Measurements from ENCODE around the gene ARHGEF7. TPM values are rescaled to one million over a fixed set of nuclear protein-coding genes. Genes with fewer than 3 reads are reported as not detected.
A peak's percentile ranks its signal among the peaks of the same experiment; 100 is the strongest.

Gene ARHGEF7
- polyA plus RNA-seq, 3 donors from 2014 or later = 7.8 to 16.4 (median 7.9) TPM

GRCh38 chr13:111117289-111117688 is 2.2 kb downstream of the ARHGEF7 start:
- Mint-ChIP-seq H3K27ac (no peak overlapping the region), H3K9me3 (peaks cover 0 to 4% (median 0%) of the 10 kb centered on the region in 6 donors), H3K4me3 (peak overlapping the region in 1 of 5 donors; percentile 2), H3K4me1 (peaks cover 15 to 19% of the 10 kb centered on the region in 2 donors), H3K27me3 (ENCODE audit: low read depth in 3 of 3) (peaks cover 15 to 32% (median 21%) of the 10 kb centered on the region in 3 donors), H3K36me3 (peaks cover 0 to 3% (median 0%) of the 10 kb centered on the region in 3 donors)
- DNase-seq = no peak

GRCh38 chr13:111117961-111118360 is 2.9 kb downstream of the ARHGEF7 start:
- peaks cover 11 to 28% (median 18%) of the 10 kb centered on the region in 3 donors for H3K27me3 Mint-ChIP-seq (ENCODE audit: low read depth in 3 of 3)
- peaks cover 15 to 19% of the 10 kb centered on the region in 2 donors for H3K4me1 Mint-ChIP-seq
- H3K27ac Mint-ChIP-seq = no peak overlapping the region
- H3K36me3 Mint-ChIP-seq = peaks cover 0 to 3% (median 0%) of the 10 kb centered on the region in 3 donors
- H3K4me3 Mint-ChIP-seq = no peak overlapping the region
- peaks cover 0 to 4% (median 0%) of the 10 kb centered on the region in 6 donors for H3K9me3 Mint-ChIP-seq
- DNase-seq = no peak

- Mint-ChIP-seq H3K27me3 (ENCODE audit: low read depth in 3 of 3) (peaks cover 13 to 21% (median 13%) of the 10 kb centered on the region in 3 donors), H3K4me3 (no peak overlapping the region), H3K9me3 (peaks cover 0 to 1% (median 0%) of the 10 kb centered on the region in 6 donors), H3K4me1 (peaks cover 12 to 17% of the 10 kb centered on the region in 2 donors), H3K36me3 (peaks cover 0 to 3% (median 0%) of the 10 kb centered on the region in 3 donors), H3K27ac (no peak overlapping the region)
- DNase-seq = no peak
These were observed 3.9 kb downstream of the ARHGEF7 start for GRCh38 chr13:111118898-111119607.

GRCh38 chr13:111119966-111120365 is 4.9 kb downstream of the ARHGEF7 start:
- H3K4me1 Mint-ChIP-seq = peaks cover 5 to 7% of the 10 kb centered on the region in 2 donors
- peaks cover 0 to 3% (median 0%) of the 10 kb centered on the region in 3 donors for H3K36me3 Mint-ChIP-seq
- peaks cover 8 to 14% (median 12%) of the 10 kb centered on the region in 3 donors for H3K27me3 Mint-ChIP-seq (ENCODE audit: low read depth in 3 of 3)
- no peak overlapping the region for H3K27ac Mint-ChIP-seq
- no peaks in the 10 kb centered on the region for H3K9me3 Mint-ChIP-seq
- DNase-seq = no peak
- no peak overlapping the region for H3K4me3 Mint-ChIP-seq

- H3K36me3 Mint-ChIP-seq = peaks cover 0 to 3% (median 0%) of the 10 kb centered on the region in 3 donors
- peaks cover 5 to 7% of the 10 kb centered on the region in 2 donors for H3K4me1 Mint-ChIP-seq
- no peaks in the 10 kb centered on the region for H3K9me3 Mint-ChIP-seq
- H3K4me3 Mint-ChIP-seq = no peak overlapping the region
- no peak overlapping the region for H3K27ac Mint-ChIP-seq
- no peak for DNase-seq
- peaks cover 8 to 19% (median 17%) of the 10 kb centered on the region in 3 donors for H3K27me3 Mint-ChIP-seq (ENCODE audit: low read depth in 3 of 3)
These were observed 5.3 kb downstream of the ARHGEF7 start for GRCh38 chr13:111120422-111120821.

GRCh38 chr13:111120913-111121312 is 5.8 kb downstream of the ARHGEF7 start:
- Mint-ChIP-seq H3K27me3 (ENCODE audit: low read depth in 3 of 3) (peaks cover 7 to 20% (median 16%) of the 10 kb centered on the region in 3 donors), H3K27ac (no peak overlapping the region), H3K4me3 (no peak overlapping the region)

GRCh38 chr13:111121506-111121905 is 6.4 kb downstream of the ARHGEF7 start:
- peaks cover 3 to 16% (median 12%) of the 10 kb centered on the region in 3 donors for H3K27me3 Mint-ChIP-seq (ENCODE audit: low read depth in 3 of 3)

More at GRCh38 chr13:111120913-111121312, 5.8 kb downstream of the ARHGEF7 start:
- H3K4me1 Mint-ChIP-seq = peaks cover 4 to 6% of the 10 kb centered on the region in 2 donors
- DNase-seq = no peak
- H3K9me3 Mint-ChIP-seq = no peaks in the 10 kb centered on the region
- H3K36me3 Mint-ChIP-seq = peaks cover 0 to 2% (median 0%) of the 10 kb centered on the region in 3 donors

GRCh38 chr13:111122056-111122455 is 6.9 kb downstream of the ARHGEF7 start:
- H3K4me3 Mint-ChIP-seq = no peak overlapping the region
- H3K36me3 Mint-ChIP-seq = no peaks in the 10 kb centered on the region
- H3K27me3 Mint-ChIP-seq (ENCODE audit: low read depth in 3 of 3) = peaks cover 3 to 12% (median 9%) of the 10 kb centered on the region in 3 donors
- no peaks in the 10 kb centered on the region for H3K4me1 Mint-ChIP-seq
- no peak for DNase-seq
- H3K9me3 Mint-ChIP-seq = no peaks in the 10 kb centered on the region
- H3K27ac Mint-ChIP-seq = no peak overlapping the region

More at GRCh38 chr13:111121506-111121905, 6.4 kb downstream of the ARHGEF7 start:
- no peak for DNase-seq
- no peak overlapping the region for H3K4me3 Mint-ChIP-seq
- H3K27ac Mint-ChIP-seq = no peak overlapping the region
- H3K9me3 Mint-ChIP-seq = no peaks in the 10 kb centered on the region
- no peaks in the 10 kb centered on the region for H3K36me3 Mint-ChIP-seq
- no peaks in the 10 kb centered on the region for H3K4me1 Mint-ChIP-seq

- Mint-ChIP-seq H3K4me3 (no peak overlapping the region), H3K27me3 (ENCODE audit: low read depth in 3 of 3) (peaks cover 1 to 11% (median 8%) of the 10 kb centered on the region in 3 donors)
These were observed 7.5 kb downstream of the ARHGEF7 start for GRCh38 chr13:111122631-111123030.

GRCh38 chr13:111123221-111123620 is 8.1 kb downstream of the ARHGEF7 start:
- no peak overlapping the region for H3K27ac Mint-ChIP-seq
- no peaks in the 10 kb centered on the region for H3K36me3 Mint-ChIP-seq
- H3K9me3 Mint-ChIP-seq = no peaks in the 10 kb centered on the region
- H3K4me1 Mint-ChIP-seq = no peaks in the 10 kb centered on the region
- no peak for DNase-seq
- H3K4me3 Mint-ChIP-seq = no peak overlapping the region
- peaks cover 1 to 10% (median 8%) of the 10 kb centered on the region in 3 donors for H3K27me3 Mint-ChIP-seq (ENCODE audit: low read depth in 3 of 3)

More at GRCh38 chr13:111122631-111123030, 7.5 kb downstream of the ARHGEF7 start:
- no peaks in the 10 kb centered on the region for H3K36me3 Mint-ChIP-seq
- no peak overlapping the region for H3K27ac Mint-ChIP-seq
- no peaks in the 10 kb centered on the region for H3K4me1 Mint-ChIP-seq
- DNase-seq = no peak
- H3K9me3 Mint-ChIP-seq = no peaks in the 10 kb centered on the region

- no peak for DNase-seq
- H3K27ac Mint-ChIP-seq = no peak overlapping the region
- no peaks in the 10 kb centered on the region for H3K4me1 Mint-ChIP-seq
- no peaks in the 10 kb centered on the region for H3K36me3 Mint-ChIP-seq
- no peak overlapping the region for H3K4me3 Mint-ChIP-seq
- no peaks in the 10 kb centered on the region for H3K9me3 Mint-ChIP-seq
- peaks cover 1 to 10% (median 8%) of the 10 kb centered on the region in 3 donors for H3K27me3 Mint-ChIP-seq (ENCODE audit: low read depth in 3 of 3)
These were observed 8.5 kb downstream of the ARHGEF7 start for GRCh38 chr13:111123649-111124048.

- Mint-ChIP-seq H3K27me3 (ENCODE audit: low read depth in 3 of 3) (peaks cover 1 to 11% (median 6%) of the 10 kb centered on the region in 3 donors), H3K4me3 (no peak overlapping the region), H3K27ac (no peak overlapping the region), H3K36me3 (no peaks in the 10 kb centered on the region), H3K9me3 (no peaks in the 10 kb centered on the region), H3K4me1 (no peaks in the 10 kb centered on the region)
- no peak for DNase-seq
These were observed 11.4 kb downstream of the ARHGEF7 start for GRCh38 chr13:111126509-111126908.

- Mint-ChIP-seq H3K4me1 (no peaks in the 10 kb centered on the region), H3K27ac (no peak overlapping the region), H3K4me3 (no peak overlapping the region), H3K9me3 (no peaks in the 10 kb centered on the region), H3K36me3 (no peaks in the 10 kb centered on the region), H3K27me3 (ENCODE audit: low read depth in 3 of 3) (peaks cover 0 to 12% (median 9%) of the 10 kb centered on the region in 3 donors)
- no peak for DNase-seq
These were observed 14.5 kb downstream of the ARHGEF7 start for GRCh38 chr13:111129465-111130115.

- no peaks in the 10 kb centered on the region for H3K9me3 Mint-ChIP-seq
- peaks cover 0 to 9% (median 7%) of the 10 kb centered on the region in 3 donors for H3K27me3 Mint-ChIP-seq (ENCODE audit: low read depth in 3 of 3)
- H3K4me1 Mint-ChIP-seq = no peaks in the 10 kb centered on the region
- no peak overlapping the region for H3K4me3 Mint-ChIP-seq
- no peak for DNase-seq
- H3K27ac Mint-ChIP-seq = no peak overlapping the region
- H3K36me3 Mint-ChIP-seq = no peaks in the 10 kb centered on the region
These were observed 15.0 kb downstream of the ARHGEF7 start for GRCh38 chr13:111130116-111130508.
